Activated T-cell treated with anti-CD3 and anti-CD28 coated beads for 24 hours (primary cell): ENCODE results near the gene TUBB1.
"Not testable (repeated sequence)": the region's sequence is repeated elsewhere in the genome, so short reads cannot be mapped to it uniquely, and the experiment has no call there.

ENCODE experiments used
- DNase-seq: peaks from one replicate; pipeline ENCODE4 v3.0.0-alpha.2; 2020; ENCODE audit warnings: low read depth

Gene TUBB1

GRCh38 chr20:59022754-59023153, 3.5 kb downstream of the TUBB1 start:
- no peak for DNase-seq

- DNase-seq: no peak
Observed at GRCh38 chr20:59023616-59024015, 4.4 kb downstream of the TUBB1 start.

- DNase-seq: no peak
Observed at GRCh38 chr20:59024111-59024530, 4.9 kb downstream of the TUBB1 start.

- DNase-seq: no peak
Observed at GRCh38 chr20:59025086-59025485, 5.9 kb downstream of the TUBB1 start.

DNA sequence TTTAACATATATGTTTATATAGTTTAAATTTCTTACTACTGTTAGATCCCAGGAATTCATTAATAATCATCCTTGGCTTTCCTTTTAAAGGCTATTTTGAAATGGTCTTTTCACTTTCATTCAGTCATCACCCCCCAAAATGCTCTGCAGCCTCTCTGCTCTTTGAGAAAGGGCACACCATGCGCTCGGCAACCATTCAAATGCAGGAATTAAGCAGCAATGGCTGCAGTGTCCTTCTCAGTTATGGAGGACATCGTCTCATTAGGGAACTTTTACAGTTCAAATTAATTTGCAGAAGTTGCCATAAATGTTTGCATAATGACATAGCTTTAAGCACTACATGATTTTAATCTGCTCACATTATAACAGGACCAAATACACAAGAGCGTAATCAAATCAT, 6.3 kb downstream of the TUBB1 start:
- no peak for DNase-seq

DNA sequence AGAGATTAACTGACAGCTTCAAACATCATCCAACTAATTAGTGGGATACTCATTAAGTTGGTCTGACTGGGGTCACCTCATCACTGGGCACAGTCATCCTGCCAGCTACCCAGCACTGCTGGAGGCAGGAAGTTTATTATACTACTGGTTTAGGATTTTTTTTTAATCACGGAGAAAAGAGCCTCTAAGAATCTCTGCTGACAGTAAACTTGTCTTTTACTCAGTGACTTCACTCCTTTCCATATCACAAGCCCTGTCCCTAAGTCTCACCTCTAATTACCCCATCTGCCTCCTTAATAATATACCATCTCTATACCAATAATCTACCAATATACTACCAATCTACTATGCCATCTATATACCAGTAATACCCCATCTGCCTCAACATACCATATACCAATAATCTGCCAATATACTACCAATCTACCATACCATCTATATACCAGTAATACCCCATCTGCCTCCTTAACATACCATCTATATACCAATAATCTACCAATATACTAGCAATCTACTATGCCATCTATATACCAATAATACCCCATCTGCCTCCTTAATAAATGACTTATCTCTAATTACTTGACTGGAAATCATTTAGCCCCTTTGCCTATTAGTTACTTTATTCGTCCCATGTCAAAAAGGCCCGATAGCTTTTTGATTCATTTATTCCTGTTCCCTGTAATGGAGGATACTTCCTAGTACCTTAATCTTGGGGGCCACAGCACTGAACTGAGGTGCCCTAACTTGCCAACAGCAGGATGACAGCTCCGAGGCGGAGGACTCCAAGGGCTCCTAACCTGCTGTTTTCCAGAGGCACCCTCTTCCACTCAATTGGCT, 7.9 kb downstream of the TUBB1 start:
- DNase-seq: no peak

DNA sequence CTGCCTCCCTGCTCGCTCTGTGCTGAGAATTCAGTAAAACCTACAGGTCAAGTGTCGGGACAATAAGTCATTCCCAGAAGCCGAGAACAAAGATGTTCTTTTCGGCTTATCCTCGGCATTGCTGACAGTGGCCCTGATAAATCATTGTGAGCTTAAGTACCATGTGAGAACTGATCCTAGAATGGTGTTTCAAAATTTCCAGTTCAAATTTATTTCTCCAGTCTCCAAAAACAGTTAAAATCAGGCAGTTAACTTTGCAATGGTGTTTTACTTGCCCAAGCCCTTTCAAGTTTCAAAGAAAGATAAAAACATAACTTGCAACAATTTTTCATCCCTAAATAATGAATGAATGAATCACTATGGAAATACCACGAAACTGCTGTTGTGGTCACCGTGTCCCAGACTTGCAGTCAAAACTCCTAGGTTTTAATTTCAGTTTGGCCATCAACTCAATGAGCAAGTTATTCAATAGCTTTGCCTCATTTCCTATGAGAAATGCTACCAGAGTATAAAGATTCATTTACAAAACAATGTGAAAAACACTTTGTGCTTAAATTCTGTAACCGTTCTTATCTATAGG, 8.6 kb downstream of the TUBB1 start:
- no peak for DNase-seq

DNA sequence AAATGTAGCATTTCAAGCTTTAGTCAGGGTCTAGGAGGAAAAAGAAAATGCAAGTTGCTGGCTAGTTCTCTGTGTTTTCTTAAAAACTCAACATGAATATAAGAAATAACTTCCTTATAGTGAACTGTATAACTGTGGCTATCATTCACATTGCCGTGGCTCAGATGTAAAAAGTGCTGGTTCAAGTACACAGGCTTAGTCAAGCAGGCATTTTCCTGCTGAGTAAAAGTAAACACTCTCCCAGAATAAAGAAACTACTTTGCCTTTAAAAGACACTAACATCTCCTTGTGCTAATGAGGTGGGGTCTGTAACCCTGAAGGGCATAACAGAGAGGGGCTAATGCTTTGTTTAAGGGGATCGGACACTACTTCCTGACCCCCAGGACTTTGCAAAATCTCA, 9.6 kb downstream of the TUBB1 start:
- no peak for DNase-seq

DNA sequence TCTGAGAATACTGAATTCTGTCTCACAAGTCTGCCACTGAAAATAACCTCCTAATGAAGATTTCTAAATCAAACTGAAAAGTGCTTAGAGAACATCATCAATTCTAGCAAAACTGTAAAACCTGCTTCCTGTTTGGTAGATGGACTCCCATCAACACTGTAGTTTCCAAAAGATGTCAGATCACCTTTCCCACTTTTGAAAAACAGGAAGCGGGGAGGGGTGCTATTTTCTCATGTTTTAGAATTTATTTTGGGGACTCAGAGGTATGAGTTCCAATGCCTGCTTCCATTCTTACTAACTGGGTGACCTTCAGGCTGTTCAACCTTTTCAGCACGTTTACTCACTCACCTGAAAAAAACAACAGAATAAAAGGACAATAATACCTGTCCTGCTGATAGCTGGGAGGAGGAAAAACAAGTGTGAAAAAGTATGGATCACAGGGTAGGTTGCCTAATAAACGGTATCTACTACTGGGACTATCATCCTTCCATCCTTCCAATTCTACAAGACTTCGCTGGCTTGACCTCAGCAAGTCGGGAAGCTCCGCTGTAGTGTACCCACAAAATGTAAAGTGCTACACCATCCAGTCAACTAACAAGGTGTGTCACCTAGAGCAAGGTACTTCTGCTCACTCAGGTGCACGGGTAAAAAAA, 11.8 kb downstream of the TUBB1 start:
- no peak for DNase-seq

DNA sequence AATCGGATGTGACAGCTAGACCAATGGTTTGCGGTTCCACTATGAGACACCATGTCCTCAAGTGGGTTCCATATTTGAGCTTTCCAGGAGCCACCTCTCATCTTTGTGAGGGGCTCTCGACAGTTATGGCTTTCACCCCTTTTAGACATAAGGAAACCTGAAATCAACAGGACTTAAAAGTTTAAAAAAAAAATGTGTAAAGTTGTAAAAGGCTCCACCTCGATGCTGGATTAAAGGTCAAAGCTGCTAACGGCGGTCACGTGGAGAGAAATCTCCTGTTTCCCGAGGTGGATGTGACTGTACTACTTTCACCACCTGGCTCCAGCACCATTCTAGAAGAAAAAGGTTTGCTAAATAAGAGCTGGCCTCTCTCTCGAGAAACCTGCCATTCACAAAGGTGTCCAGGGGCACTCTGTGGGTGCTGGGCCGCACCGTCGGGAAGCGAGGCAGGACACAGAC, 12.4 kb downstream of the TUBB1 start:
- no peak for DNase-seq

GRCh38 chr20:59032023-59032712, 12.9 kb downstream of the TUBB1 start, which contains the start of gene ATP5F1E:
ATP5F1E (minus strand) TSS chr20:59032335; CDS start chr20:59032251, 84 bp downstream.
- DNase-seq: peak; percentile 96

DNA sequence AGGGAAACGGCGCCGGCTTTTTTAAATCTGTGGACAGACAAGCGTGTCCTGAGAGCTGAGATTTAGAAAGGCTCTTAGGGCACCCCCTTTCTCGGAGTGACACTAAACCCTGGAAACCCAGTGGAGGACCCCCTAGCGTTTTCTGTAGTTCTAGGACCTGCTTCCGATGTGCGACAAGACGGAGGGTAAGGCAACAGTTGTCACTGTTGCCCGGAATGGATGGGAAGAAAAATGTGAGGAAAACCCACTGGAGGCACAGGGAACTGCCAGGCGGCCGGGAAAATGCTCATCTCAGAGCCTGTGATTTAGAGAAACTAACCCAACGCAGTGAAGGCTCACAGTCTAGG, 13.5 kb downstream of the TUBB1 start:
- DNase-seq: no peak

- no peak for DNase-seq
Observed at GRCh38 chr20:59033093-59033492, 13.9 kb downstream of the TUBB1 start.

GRCh38 chr20:59033616-59034165, 14.5 kb downstream of the TUBB1 start:
- DNase-seq: no peak

- no peak for DNase-seq
Observed at GRCh38 chr20:59035381-59035780, 16.2 kb downstream of the TUBB1 start.

DNA sequence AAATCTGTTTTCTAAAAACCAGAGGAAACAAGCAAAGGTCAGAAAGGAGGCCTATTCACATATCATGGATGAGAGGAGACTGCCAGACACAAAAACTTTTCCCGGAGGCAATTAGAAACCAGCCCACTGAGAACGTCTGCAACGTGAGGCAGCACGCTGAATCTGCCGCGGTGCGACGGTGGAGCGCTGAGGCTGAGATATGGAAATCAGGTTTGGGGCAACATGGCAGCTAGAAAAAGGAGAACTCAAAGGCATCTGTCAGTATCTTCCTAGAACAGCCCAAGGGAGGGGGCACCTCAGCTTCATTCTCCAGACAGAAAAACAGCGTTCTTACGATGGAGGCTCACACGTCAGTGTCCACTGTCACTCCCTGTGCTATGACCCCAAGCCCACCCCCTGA, 18.2 kb downstream of the TUBB1 start:
- DNase-seq: no peak

GRCh38 chr20:59039233-59039632, 20.0 kb downstream of the TUBB1 start:
- no peak for DNase-seq

- no peak for DNase-seq
Observed at GRCh38 chr20:59040667-59041066, 21.4 kb downstream of the TUBB1 start.

DNA sequence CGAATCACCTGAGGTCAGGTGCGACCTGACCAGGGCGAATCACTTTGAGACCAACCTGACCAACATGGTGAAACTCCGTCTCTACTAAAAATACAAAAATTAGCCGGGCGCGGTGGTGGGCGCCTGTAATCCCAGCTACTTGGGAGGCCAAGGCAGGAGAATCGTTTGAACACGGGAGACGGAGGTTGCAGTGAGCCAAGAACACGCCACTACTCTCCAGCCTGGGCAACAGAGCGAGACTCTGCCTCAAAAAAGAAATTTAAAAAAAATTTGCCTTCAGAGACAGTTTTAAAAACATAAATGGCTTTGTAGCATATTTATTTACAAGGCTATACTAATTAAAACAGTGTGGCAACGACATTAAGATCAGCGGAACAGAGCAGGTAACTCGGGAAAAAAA, 22.3 kb downstream of the TUBB1 start:
- DNase-seq: not testable (repeated sequence)

GRCh38 chr20:59042151-59042795, 23.0 kb downstream of the TUBB1 start, which contains the start of gene PRELID3B:
PRELID3B (minus strand) TSS chr20:59042786; CDS start chr20:59042730, 56 bp downstream.
- no peak for DNase-seq

DNA sequence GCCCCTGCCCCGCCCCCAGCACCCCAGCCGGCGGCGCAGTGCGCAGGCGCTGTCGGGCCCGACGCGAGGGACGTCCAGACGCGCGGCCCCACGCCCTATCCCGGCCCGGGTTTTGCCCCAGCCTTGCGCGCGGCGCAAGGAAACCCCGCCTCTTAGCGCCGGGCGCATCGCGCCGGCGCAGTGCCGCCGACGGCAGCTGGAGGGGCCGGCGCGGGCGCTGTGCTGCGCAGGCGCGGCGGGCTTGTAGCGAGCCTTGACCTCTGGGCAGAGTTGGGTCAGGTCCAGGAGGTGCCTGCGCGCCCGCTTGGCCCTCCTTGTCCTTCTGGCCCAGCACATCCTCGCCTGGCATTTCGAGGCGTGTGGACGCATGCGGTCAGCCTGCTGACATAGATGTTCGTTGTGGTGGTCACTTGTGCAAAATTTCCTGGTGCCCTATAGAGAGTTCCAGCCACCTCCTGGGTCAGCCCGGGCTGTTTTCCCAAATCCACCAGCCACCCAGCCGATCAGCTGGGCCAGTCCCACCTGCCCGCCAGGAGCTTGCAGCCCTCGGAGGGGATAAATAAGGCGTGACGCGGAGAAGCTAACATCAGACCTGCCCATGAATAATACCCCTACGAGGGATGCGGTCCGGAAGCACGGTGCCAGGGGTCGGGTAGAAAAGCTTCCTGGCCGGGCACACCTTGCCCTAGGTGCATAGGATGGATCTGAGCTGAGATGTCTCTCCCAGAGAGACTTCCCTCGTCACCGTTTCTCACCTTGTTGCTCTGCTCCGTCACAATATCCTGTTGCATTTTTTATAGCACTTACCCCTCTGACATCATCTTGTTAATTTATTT, 23.8 kb downstream of the TUBB1 start:
- peak; percentile 93 for DNase-seq
